GM12878 (cell line): Measurements from ENCODE around the gene ZCCHC17. TPM values are rescaled to one million over a fixed set of nuclear protein-coding genes. Genes with fewer than 3 reads are reported as not detected.

Experiments used
- ATAC-seq: fragments of 200-7000 bp; cut with Tn5 transposase; 3 replicates; pipeline ENCODE4 v1.9.1; 2020; ENCODE audit warnings: mild to moderate bottlenecking, moderate library complexity
- BruUV-seq: library from RNA; stranded (reverse); fragments of 400-500 nt; replicated peaks from 2 replicates; lab custom pipeline; 2021; lab: Mats Ljungman, UMichigan
- CTCF ChIA-PET: fragments of 300-600 bp; sonication (Branson Sonifier 250); formaldehyde crosslinking; extraction: SDS; loops from one replicate; lab custom pipeline; 2021; ENCODE audit warnings: inconsistent platforms; lab: Yijun Ruan, JAX
- POLR2A ChIA-PET: fragments of 350-600 bp; formaldehyde crosslinking; extraction: SDS; loops from one replicate; lab custom pipeline; 2021; ENCODE audit warnings: inconsistent platforms; lab: Charles Lee
- RAD21 ChIA-PET: fragments of 300-600 bp; sonication (Branson Sonifier 250); formaldehyde crosslinking; loops from one replicate; lab custom pipeline; 2023; ENCODE audit warnings: antibody characterized with exemption; ENCODE audit not compliant: unreplicated experiment; lab: Charles Lee
- SMC1A ChIA-PET: fragments of 300-600 bp; sonication (Branson Sonifier 250); formaldehyde crosslinking; loops from one replicate; lab custom pipeline; 2023; ENCODE audit not compliant: unreplicated experiment, uncharacterized antibody; lab: Charles Lee
- DNase-seq: peaks from one replicate; pipeline ENCODE4 v3.0.0-alpha.2; 2011; ENCODE audit warnings: low read depth, low spot score
- FAIRE-seq: peaks from 3 replicates; lab custom pipeline; 2011; peaks lifted over from hg19 to GRCh38; lab: Jason Lieb, UNC
- H2AFZ ChIP-seq: 2 replicates; pipeline ENCODE4 v1.6.0; 2011; ENCODE audit warnings: low read depth, low read length, control low read depth; ENCODE audit not compliant: control insufficient read depth
- H3K27ac ChIP-seq: 2 replicates; pipeline ENCODE4 v1.5.1; 2011; ENCODE audit warnings: control low read depth; ENCODE audit not compliant: control insufficient read depth, insufficient read depth
- H3K27me3 ChIP-seq, 2 experiments: replicated peaks in 1 of 2; 2 replicates each; pipeline versions ENCODE4 v1.6.0 to v1.6.1; 2011; ENCODE audit warnings: low read length in 1 of 2; ENCODE audit not compliant: control insufficient read depth in 2 of 2, insufficient read depth in 2 of 2
- H3K36me3 ChIP-seq, 2 experiments: 2 replicates each; pipeline ENCODE4 v1.5.1; 2011; ENCODE audit warnings: low read length in 1 of 2; ENCODE audit not compliant: control insufficient read depth in 2 of 2, insufficient read depth in 2 of 2
- H3K4me1 ChIP-seq: 2 replicates; pipeline ENCODE4 v1.6.1; 2011; ENCODE audit warnings: mild to moderate bottlenecking, low read length, moderate library complexity, mixed read lengths; ENCODE audit not compliant: control insufficient read depth, insufficient read depth
- H3K4me2 ChIP-seq: 2 replicates; pipeline ENCODE4 v1.6.0; 2011; ENCODE audit warnings: control low read depth; ENCODE audit not compliant: control insufficient read depth, insufficient read depth
- H3K4me3 ChIP-seq: fragments of 200-600 bp; sonication (generic); 2 replicates; pipeline ENCODE4 v1.5.1; 2016
- H3K79me2 ChIP-seq: 2 replicates; pipeline ENCODE4 v1.6.0; 2011; ENCODE audit warnings: low read length; ENCODE audit not compliant: control insufficient read depth, insufficient read depth
- H3K9ac ChIP-seq: 2 replicates; pipeline ENCODE4 v1.8.0; 2011; ENCODE audit warnings: low read length, control low read depth, mixed read lengths; ENCODE audit not compliant: control insufficient read depth, insufficient read depth
- H3K9me3 ChIP-seq: replicated peaks from 3 replicates; pipeline ENCODE4 v1.5.1; 2011; ENCODE audit warnings: mild to moderate bottlenecking, low read length; ENCODE audit not compliant: control insufficient read depth, insufficient read depth
- H4K20me1 ChIP-seq: 2 replicates; pipeline ENCODE4 v1.6.0; 2011; ENCODE audit not compliant: control insufficient read depth, insufficient read depth
- BACH1 ChIP-seq: fragments of 450-650 bp; IDR thresholded peaks from 2 replicates; pipeline ENCODE4 v1.6.1; 2017; ENCODE audit warnings: mild to moderate bottlenecking, borderline replicate concordance
- CBX5 ChIP-seq: sonication (generic); IDR thresholded peaks from 2 replicates; pipeline ENCODE4 v1.6.1; 2016; ENCODE audit warnings: low read depth, moderate library complexity, mild to moderate bottlenecking, inconsistent platforms
- EZH2 ChIP-seq: IDR thresholded peaks from 2 replicates; pipeline ENCODE4 v1.6.1; 2012; ENCODE audit warnings: low read depth, mild to moderate bottlenecking, control low read depth, inconsistent platforms, low read length, borderline replicate concordance; ENCODE audit not compliant: control insufficient read depth
- FOS ChIP-seq: IDR thresholded peaks from 3 replicates; pipeline ENCODE4 v1.6.1; 2011; ENCODE audit warnings: borderline replicate concordance; ENCODE audit not compliant: insufficient read length; ENCODE audit errors: extremely low read depth
- FOXM1 ChIP-seq: IDR thresholded peaks from 2 replicates; pipeline ENCODE4 v1.6.1; 2012; ENCODE audit warnings: low read depth, mild to moderate bottlenecking, inconsistent platforms, low read length, moderate library complexity
- HDAC2 ChIP-seq: fragments of 200-600 bp; sonication (generic); IDR thresholded peaks from 2 replicates; pipeline ENCODE4 v1.6.1; 2017
- HSF1 ChIP-seq: fragments of 150-350 bp; IDR thresholded peaks from 2 replicates; pipeline ENCODE4 v1.6.1; 2014; ENCODE audit warnings: mild to moderate bottlenecking, low read depth, low read length
- MEF2A ChIP-seq: IDR thresholded peaks from 2 replicates; pipeline ENCODE4 v1.6.1; 2011; ENCODE audit warnings: low read depth, mild to moderate bottlenecking, low read length, moderate library complexity; ENCODE audit not compliant: insufficient read depth
- MYC ChIP-seq: IDR thresholded peaks from 2 replicates; pipeline ENCODE4 v1.6.1; 2011; ENCODE audit warnings: mild to moderate bottlenecking, low read length, moderate library complexity, inconsistent platforms; ENCODE audit not compliant: insufficient read depth, insufficient replicate concordance, insufficient read length, severe bottlenecking
- NR2F1 ChIP-seq: fragments of 450-650 bp; conservative IDR thresholded peaks from 2 replicates; pipeline ENCODE4 v1.6.1; 2017; ENCODE audit warnings: mild to moderate bottlenecking
- PKNOX1 ChIP-seq: fragments of 450-650 bp; IDR thresholded peaks from 2 replicates; pipeline ENCODE4 v1.6.1; 2016; ENCODE audit warnings: mild to moderate bottlenecking
- POLR2A ChIP-seq: IDR thresholded peaks from 2 replicates; pipeline ENCODE4 v1.6.1; 2011; ENCODE audit warnings: low read depth, mild to moderate bottlenecking, low read length
- SUPT20H ChIP-seq: IDR thresholded peaks from 2 replicates; pipeline ENCODE4 v1.6.1; 2011; ENCODE audit warnings: low read depth, mild to moderate bottlenecking, low read length, moderate library complexity, borderline replicate concordance; ENCODE audit not compliant: control insufficient read depth
- TBL1XR1 ChIP-seq: IDR thresholded peaks from 2 replicates; pipeline ENCODE4 v1.6.1; 2012; ENCODE audit warnings: low read depth, low read length, improper control_type of control experiment
- TCF12 ChIP-seq: IDR thresholded peaks from 2 replicates; pipeline ENCODE4 v1.6.1; 2011; ENCODE audit warnings: low read depth, mild to moderate bottlenecking, low read length
- ZNF207 ChIP-seq: fragments of 450-650 bp; IDR thresholded peaks from 2 replicates; pipeline ENCODE4 v1.6.1; 2014; ENCODE audit warnings: antibody characterized with exemption, mild to moderate bottlenecking, borderline replicate concordance
- WGBS: methylation state at CpG from one replicate; pipeline ENCODE4 v1.1.6; 2016; ENCODE audit warnings: low lambda C conversion rate; ENCODE audit not compliant: insufficient replicate concordance, insufficient coverage; ENCODE audit errors: missing lambda C conversion rate; 5-methylcytosine and 5-hydroxymethylcytosine counted together
- in situ Hi-C: fragments of 300-500 bp; cut with MboI; formaldehyde crosslinking; loops from 9 replicates; pipeline ENCODE4 v1.14.3; 2018; ENCODE audit warnings: mixed read lengths
- intact Hi-C: fragments of 100-400 bp; cut with micrococcal nuclease; formaldehyde crosslinking; loops from one replicate; pipeline ENCODE4 v1.14.2; 2022; ENCODE audit not compliant: unreplicated experiment
- polyA plus RNA-seq, 11 experiments: library from polyadenylated mRNA; depleted of rRNA in 4 of 11; unstranded in 6 of 11; stranded (reverse) in 5 of 11; fragments of >200 nt; fragmentation: Nextera tagmentation in 4 of 11; fragmentation: Illumina TruSeq in 1 of 11; extraction: Ambion mirVana in 4 of 11; extraction: Trizol in 1 of 11; gene quantifications; 1 replicate in 1 of 11; 2 replicates in 10 of 11; pipeline versions ENCODE4 v1.2.1 to v1.2.3, GENCODE V29; 2011 to 2016; ENCODE audit warnings: inconsistent platforms in 2 of 11, missing spikeins in 2 of 11, low read depth in 1 of 11
- total RNA-seq, 4 experiments: library from RNA; depleted of rRNA in 3 of 4; stranded (reverse); fragments of >200 nt in 3 of 4; fragmentation: Illumina TruSeq in 1 of 4; extraction: Trizol in 1 of 4; gene quantifications; 2 replicates each; pipeline versions ENCODE4 v1.2.1 to v1.2.3, GENCODE V29; 2013 to 2021

The ZCCHC17 gene
- total and polyA plus RNA-seq, 10 of the 15 experiments (the other 5 are each of a cell fraction or from before 2014, with no cell fraction given), result 22.3 to 86.3 (median 47.0) TPM

- peak; percentile 31 for FAIRE-seq
- 100% methylated on average over 1 of the region's 1 CpG for WGBS
- in situ Hi-C loops (no loop called here), intact Hi-C loops (no loop called here)
- Histone ChIP-seq H4K20me1 (no peaks in the 10 kb centered on the region), H3K27ac (no peak overlapping the region), H3K9me3 (no peaks in the 10 kb centered on the region), H3K79me2 (no peaks in the 10 kb centered on the region), H2AFZ (no peak overlapping the region), H3K4me3 (no peak overlapping the region), H3K4me1 (no peaks in the 10 kb centered on the region), H3K36me3 (0 out of 4 replicates have a peak, but pooled peaks cover 0 to 8% of the 10 kb centered on the region in 2 experiments), H3K9ac (no peak overlapping the region), H3K4me2 (no peak overlapping the region), H3K27me3 (no peaks in the 10 kb centered on the region)
- ChIA-PET POLR2A (interaction anchor here (0.5 kb wide), 1 partner anchor 190 kb away, joined by 3 read pairs; no protein-coding TSS in a partner anchor), SMC1A (interaction anchor here (1.1 kb wide), 1 partner anchor 9 kb away, joined by 4 read pairs; no protein-coding TSS in a partner anchor), RAD21 (no interaction called here), CTCF (interaction anchor here (1.2 to 1.4 kb wide), 2 partner anchors 9 to 76 kb away, joined by 3 read pairs; no protein-coding TSS in a partner anchor)
- no TSS peak for BruUV-seq
- ATAC-seq, result no peak
- TF ChIP-seq ZNF207 (no peak), TCF12 (no peak), MEF2A (no peak), POLR2A (no peak), NR2F1 (no peak), BACH1 (no peak), EZH2 (no peak), PKNOX1 (no peak), MYC (no peak), HDAC2 (no peak), HSF1 (no peak), TBL1XR1 (no peak), CBX5 (no peak), FOXM1 (no peak), SUPT20H (no peak), FOS (no peak)
- DNase-seq, result no peak
Observed at GRCh38 chr1:31318146-31318545, 21.3 kb downstream of the ZCCHC17 start.
